ENCODE measurements around the gene TMEM52. TPM values are rescaled to one million over a fixed set of nuclear protein-coding genes. Genes with fewer than 3 reads are reported as not detected.

Gene TMEM52
- total RNA-seq: 1 to 10 TPM; 1.6 to 3.3 (median 2.3) TPM
- polyA plus RNA-seq: 1 to 10 TPM in 1 of 2 donors, under 1 TPM in 1; 0.42 to 1.4 TPM
- long read RNA-seq, donor 1, partial matches to known transcripts: 2 of 4 reads
- long read RNA-seq, donor 1, other reads (novel, unspliced or antisense): 1 of 4 reads
- long read RNA-seq, donor 2, partial matches to known transcripts: 0 of 5 reads
- long read RNA-seq, donor 2, other reads (novel, unspliced or antisense): 0 of 5 reads
- long read RNA-seq, donor 3, partial matches to known transcripts: 0 of 2 reads
- long read RNA-seq, donor 3, other reads (novel, unspliced or antisense): 1 of 2 reads

DNA sequence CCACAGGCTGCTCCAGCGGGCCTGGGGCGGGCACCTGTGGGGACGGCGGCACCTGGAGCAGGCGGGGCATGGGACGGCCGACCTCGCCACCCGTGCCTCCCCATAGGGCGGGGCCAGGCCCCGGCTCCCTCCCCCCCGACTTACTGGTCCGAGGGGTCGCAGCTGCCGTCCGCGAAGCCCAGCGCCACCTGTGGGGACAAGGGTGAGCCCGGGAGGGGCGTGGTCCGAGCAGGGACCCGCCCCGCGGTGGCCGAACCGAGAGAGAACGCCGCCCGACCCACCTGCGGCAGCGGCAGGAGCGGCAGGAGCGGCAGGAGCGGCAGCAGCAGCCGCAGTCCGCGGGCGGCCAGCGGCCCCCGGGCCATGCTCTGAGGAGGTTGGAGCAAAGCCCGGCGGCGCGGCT, at the start of gene TMEM52:
TMEM52 (minus strand) TSS at position 379 of the 403 bp plus-strand sequence; CDS start at position 365, 14 bp downstream.
- intact Hi-C loops (cut with DNase I): no loop called here
- Histone ChIP-seq H3K4me3 (peak within 1 kb of the TSS; percentile 44), H3K27me3 (no peaks in the 10 kb centered on the region), H3K36me3 (no peaks in the 10 kb centered on the region), H3K27ac (peak within 1 kb of the TSS in 1 of 2 donors; percentile 57), H3K4me1 (ENCODE audit: insufficient read depth) (peaks cover 6% of the 10 kb centered on the region), H3K9me3 (no peaks in the 10 kb centered on the region)
- 0 to 1% (median 1%) methylated on average over 16 to 44 of the region's 44 CpGs for WGBS, 3 donors
- no peak for DNase-seq
- TF ChIP-seq EP300 (IDR thresholded peaks at IDR 0.05): no peak
- TF ChIP-seq POLR2A (IDR thresholded peaks at IDR 0.05): peak; percentile 35

DNA sequence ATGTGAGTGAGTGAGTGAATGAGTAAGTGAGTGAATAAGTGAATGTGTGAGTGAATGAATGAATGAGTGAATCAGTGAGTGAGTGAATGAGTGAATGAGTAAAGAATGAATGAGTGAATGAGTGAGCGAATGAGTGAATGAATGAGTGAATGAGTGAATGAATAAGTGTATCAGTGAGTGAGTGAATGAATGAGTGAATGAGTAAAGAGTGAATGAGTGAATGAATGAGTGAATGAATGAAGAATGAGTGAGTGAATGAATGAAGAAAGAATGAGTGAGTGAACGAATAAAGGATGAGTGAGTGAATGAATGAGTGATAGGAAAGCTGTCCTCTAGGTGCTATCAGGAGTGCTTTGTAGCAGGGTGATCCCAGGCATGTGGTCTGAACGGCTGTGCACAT, 48.8 kb upstream of the TMEM52 start:
- Histone ChIP-seq H3K4me1 (ENCODE audit: insufficient read depth) (no peaks in the 10 kb centered on the region), H3K36me3 (no peaks in the 10 kb centered on the region), H3K9me3 (no peaks in the 10 kb centered on the region), H3K27ac (no peak overlapping the region), H3K4me3 (no peak overlapping the region), H3K27me3 (no peaks in the 10 kb centered on the region)
- TF ChIP-seq EP300 (IDR thresholded peaks at IDR 0.05) (no peak), POLR2A (IDR thresholded peaks at IDR 0.05) (no peak)
- TF ChIP-seq, protein P1, sequence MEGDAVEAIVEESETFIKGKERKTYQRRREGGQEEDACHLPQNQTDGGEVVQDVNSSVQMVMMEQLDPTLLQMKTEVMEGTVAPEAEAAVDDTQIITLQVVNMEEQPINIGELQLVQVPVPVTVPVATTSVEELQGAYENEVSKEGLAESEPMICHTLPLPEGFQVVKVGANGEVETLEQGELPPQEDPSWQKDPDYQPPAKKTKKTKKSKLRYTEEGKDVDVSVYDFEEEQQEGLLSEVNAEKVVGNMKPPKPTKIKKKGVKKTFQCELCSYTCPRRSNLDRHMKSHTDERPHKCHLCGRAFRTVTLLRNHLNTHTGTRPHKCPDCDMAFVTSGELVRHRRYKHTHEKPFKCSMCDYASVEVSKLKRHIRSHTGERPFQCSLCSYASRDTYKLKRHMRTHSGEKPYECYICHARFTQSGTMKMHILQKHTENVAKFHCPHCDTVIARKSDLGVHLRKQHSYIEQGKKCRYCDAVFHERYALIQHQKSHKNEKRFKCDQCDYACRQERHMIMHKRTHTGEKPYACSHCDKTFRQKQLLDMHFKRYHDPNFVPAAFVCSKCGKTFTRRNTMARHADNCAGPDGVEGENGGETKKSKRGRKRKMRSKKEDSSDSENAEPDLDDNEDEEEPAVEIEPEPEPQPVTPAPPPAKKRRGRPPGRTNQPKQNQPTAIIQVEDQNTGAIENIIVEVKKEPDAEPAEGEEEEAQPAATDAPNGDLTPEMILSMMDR (IDR thresholded peaks at IDR 0.05): no peak
- no peak for DNase-seq
- intact Hi-C loops (cut with DNase I): loop anchor here in 1 of 4 donors (10.0 kb wide), 1 partner anchor 57 kb away; no protein-coding TSS in a partner anchor
- WGBS, 3 donors: 72 to 79% (median 76%) methylated on average over 3 of the region's 3 CpGs

DNA sequence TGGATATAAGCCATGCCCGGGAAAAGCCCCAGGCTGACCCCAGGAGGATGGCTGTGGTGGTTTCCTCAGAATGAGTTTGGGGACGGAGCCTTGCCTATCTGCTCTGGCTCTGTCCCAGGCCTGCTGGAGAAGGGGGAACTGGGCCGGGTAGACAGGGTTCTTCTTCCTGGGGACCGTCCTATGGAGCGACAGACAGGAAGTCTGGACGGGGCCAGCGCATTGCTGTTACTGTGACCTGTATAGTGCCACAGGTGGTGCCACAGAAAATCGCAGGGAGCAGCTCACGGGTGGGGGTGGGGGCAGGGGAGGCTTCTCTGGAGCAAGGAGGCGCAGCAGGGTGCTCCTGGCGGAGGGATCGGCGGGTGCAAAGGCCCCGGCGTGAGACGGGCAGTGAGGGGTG, 48.1 kb upstream of the TMEM52 start:
- no peak overlapping the region for H3K27ac ChIP-seq
- no peak for TF ChIP-seq POLR2A (IDR thresholded peaks at IDR 0.05)
- no peaks in the 10 kb centered on the region for H3K9me3 ChIP-seq
- no peaks in the 10 kb centered on the region for H3K27me3 ChIP-seq
- no peak overlapping the region for H3K4me3 ChIP-seq
- H3K36me3 ChIP-seq: no peaks in the 10 kb centered on the region
- H3K4me1 ChIP-seq (ENCODE audit: insufficient read depth): no peaks in the 10 kb centered on the region
- DNase-seq: no peak
- intact Hi-C loops (cut with DNase I): loop anchor here in 1 of 4 donors (10.0 kb wide), 1 partner anchor 58 kb away; no protein-coding TSS in a partner anchor
- 72 to 81% (median 76%) methylated on average over 16 of the region's 16 CpGs for WGBS, 3 donors

DNA sequence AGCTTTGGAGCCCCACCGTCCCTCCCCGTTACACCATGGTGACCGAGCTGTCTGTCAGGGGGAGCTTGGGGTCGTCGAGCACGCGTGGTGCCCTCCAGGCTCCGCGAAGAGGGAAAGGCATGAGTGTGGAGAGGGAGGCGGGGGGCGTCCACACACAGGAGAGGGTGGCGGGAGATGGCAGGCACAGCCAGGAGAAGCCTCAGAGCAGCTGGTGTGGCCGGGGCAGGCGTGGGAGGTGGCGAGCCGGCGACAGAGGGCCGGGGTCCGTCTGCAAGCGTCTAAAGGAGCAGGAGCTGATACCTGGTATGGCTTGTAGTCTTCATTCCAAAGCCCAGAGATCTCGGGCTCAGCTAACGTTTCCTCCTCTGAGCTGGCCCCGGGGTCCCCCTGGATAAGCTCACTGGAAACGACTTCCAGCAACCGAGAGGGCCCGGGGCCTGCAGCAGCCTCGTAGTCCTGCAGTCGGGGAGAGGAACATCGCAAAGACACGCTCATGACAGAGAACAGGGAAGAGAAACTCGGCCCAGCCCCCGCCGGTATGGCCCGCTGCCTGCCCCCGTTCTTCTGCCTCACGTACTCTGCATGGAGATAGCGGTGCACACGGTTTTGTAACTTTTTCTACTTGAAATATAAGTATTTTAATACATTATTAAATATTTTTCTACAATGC, 47.1 kb upstream of the TMEM52 start:
- TF ChIP-seq, protein P1 (IDR thresholded peaks at IDR 0.05): no peak
- TF ChIP-seq EP300 (IDR thresholded peaks at IDR 0.05) (no peak), POLR2A (IDR thresholded peaks at IDR 0.05) (no peak)
- DNase-seq: no peak
- Histone ChIP-seq H3K27me3 (no peaks in the 10 kb centered on the region), H3K36me3 (no peaks in the 10 kb centered on the region), H3K4me1 (ENCODE audit: insufficient read depth) (no peaks in the 10 kb centered on the region), H3K4me3 (no peak overlapping the region), H3K27ac (no peak overlapping the region), H3K9me3 (no peaks in the 10 kb centered on the region)
- intact Hi-C loops (cut with DNase I): loop anchor here in 1 of 4 donors (10.0 kb wide), 1 partner anchor 59 kb away; no protein-coding TSS in a partner anchor
- 26 to 33% (median 33%) methylated on average over 38 of the region's 38 CpGs for whole genome bisulfite sequencing, 3 donors

DNA sequence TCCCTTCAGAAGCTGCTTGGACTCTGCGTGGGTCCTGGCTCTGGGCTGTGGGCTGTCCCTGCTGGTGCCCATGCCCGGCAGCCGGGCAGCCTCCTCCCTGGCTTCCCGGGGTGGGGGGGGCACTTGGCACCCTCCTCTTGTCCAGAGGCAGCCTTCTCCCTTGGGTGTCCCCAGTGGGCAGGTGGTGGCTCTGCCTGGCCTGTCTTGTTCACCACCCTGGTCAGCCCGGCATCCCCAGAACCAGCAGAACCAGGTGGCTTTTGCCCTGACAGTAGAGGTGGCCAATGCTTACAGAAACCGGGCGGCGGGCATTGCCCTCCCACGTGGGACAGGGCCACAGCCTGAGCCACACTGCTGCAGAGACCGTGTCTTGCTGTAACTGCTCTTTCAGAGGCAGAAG, 46.5 kb upstream of the TMEM52 start:
- H3K9me3 ChIP-seq: no peaks in the 10 kb centered on the region
- H3K27me3 ChIP-seq: no peaks in the 10 kb centered on the region
- H3K36me3 ChIP-seq: no peaks in the 10 kb centered on the region
- no peaks in the 10 kb centered on the region for H3K4me1 ChIP-seq (ENCODE audit: insufficient read depth)
- no peak overlapping the region for H3K27ac ChIP-seq
- no peak for TF ChIP-seq EP300 (IDR thresholded peaks at IDR 0.05)
- TF ChIP-seq, protein P1 (IDR thresholded peaks at IDR 0.05): no peak
- TF ChIP-seq POLR2A (IDR thresholded peaks at IDR 0.05): no peak
- no peak for DNase-seq
- intact Hi-C loops (cut with DNase I): loop anchor here in 1 of 4 donors (10.0 kb wide), 1 partner anchor 59 kb away; no protein-coding TSS in a partner anchor
- 59 to 66% (median 66%) methylated on average over 10 of the region's 10 CpGs for whole genome bisulfite sequencing, 3 donors
- H3K4me3 ChIP-seq: no peak overlapping the region

Measured in ovary (tissue), 10 donors.